22Rv1 (cell line): ENCODE data around the gene CNPY1.

Experiments
- ZFX ChIP-seq: fragments of 450-650 bp; IDR thresholded peaks from 2 replicates; pipeline ENCODE4 v1.6.1; 2017; ENCODE audit warnings: antibody characterized with exemption, borderline replicate concordance
- TF ChIP-seq, protein P1 (sequence below): fragments of 450-650 bp; IDR thresholded peaks from 2 replicates; pipeline ENCODE4 v1.5.1; 2017; ENCODE audit warnings: mild to moderate bottlenecking

GRCh38 chr7:155453296-155454182 is 92.8 kb downstream of the CNPY1 start:
- TF ChIP-seq, protein P1, sequence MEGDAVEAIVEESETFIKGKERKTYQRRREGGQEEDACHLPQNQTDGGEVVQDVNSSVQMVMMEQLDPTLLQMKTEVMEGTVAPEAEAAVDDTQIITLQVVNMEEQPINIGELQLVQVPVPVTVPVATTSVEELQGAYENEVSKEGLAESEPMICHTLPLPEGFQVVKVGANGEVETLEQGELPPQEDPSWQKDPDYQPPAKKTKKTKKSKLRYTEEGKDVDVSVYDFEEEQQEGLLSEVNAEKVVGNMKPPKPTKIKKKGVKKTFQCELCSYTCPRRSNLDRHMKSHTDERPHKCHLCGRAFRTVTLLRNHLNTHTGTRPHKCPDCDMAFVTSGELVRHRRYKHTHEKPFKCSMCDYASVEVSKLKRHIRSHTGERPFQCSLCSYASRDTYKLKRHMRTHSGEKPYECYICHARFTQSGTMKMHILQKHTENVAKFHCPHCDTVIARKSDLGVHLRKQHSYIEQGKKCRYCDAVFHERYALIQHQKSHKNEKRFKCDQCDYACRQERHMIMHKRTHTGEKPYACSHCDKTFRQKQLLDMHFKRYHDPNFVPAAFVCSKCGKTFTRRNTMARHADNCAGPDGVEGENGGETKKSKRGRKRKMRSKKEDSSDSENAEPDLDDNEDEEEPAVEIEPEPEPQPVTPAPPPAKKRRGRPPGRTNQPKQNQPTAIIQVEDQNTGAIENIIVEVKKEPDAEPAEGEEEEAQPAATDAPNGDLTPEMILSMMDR, result no peak
- TF ChIP-seq ZFX, result no peak
